ENCODE measurements around the gene BSG.

Gene BSG

DNA sequence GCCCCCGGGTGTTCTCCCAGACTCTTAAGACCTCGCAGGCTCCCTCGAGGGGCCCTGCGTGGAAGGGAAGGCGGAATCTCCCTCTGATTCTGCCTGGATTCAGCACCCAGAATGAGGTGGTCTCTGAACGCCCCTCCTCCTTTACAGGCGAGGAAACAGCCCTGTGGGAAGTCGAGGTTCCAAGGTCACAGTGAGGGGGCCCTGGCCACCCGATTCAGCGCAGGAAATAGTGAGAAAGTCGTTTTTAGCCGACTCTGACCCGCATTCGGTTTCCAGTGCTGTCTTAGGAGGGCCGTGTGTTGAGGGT lies 1.1 kb downstream of the BSG start:
- peak overlapping the region; percentile 77 for H3K4me3 Mint-ChIP-seq
- H3K36me3 Mint-ChIP-seq = peaks cover 5% of the 10 kb centered on the region
- DNase-seq (ENCODE audit: low spot score in 2 of 2) (no peak), ATAC-seq (ENCODE audit: low read depth) (no peak)
- peaks cover 27% of the 10 kb centered on the region for H3K4me1 Mint-ChIP-seq
- no peaks in the 10 kb centered on the region for H3K9me3 Mint-ChIP-seq
- no peaks in the 10 kb centered on the region for H3K27me3 Mint-ChIP-seq
- H3K27ac Mint-ChIP-seq = no peak overlapping the region

DNA sequence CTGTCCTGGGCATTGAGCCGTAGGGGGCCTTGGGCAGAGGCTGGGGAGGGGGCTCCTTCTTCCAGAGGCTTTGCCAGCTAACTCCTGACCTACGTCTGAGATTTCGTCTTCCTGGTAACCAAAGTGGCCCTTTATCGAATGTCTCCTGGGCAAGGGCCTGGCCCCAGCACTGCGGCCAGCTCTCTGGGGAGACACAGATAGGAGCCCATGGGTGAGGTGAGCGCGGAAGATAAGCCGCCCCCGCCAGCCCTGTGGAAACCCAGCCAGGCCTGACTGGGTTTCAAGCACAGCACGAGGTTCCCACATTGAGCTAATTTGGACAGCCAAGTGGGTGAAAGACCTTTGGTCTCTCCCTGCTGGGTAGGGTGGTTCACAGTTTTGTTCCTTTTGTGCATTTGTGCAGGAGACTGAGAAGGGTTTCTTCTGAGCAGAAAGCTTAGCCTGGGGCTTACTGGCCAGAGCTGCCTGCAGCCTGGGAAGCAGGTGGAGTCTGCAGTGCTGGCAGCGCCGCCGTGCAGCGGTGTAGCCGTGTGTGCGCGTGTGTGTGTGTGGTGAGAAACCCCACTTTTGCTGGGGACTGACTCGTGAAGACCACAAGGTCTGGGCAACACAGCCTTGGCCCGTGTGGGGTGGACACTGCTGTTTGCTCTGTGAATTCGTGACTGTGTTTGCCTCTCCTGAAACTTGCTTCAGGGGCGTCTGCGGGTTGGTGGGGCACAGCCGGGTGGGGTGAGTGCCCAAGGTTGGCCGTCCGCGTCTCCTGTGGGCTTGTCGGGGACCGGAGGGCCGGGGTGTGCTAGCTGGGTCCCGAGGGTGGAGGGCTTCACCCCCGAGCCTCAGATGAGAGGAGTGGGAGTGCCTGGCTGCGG lies 2.5 kb downstream of the BSG start:
- Mint-ChIP-seq H3K27me3 (no peaks in the 10 kb centered on the region), H3K27ac (peak overlapping the region; percentile 18), H3K4me1 (peaks cover 26% of the 10 kb centered on the region), H3K4me3 (peak overlapping the region; percentile 73), H3K36me3 (peaks cover 5% of the 10 kb centered on the region), H3K9me3 (no peaks in the 10 kb centered on the region)
- no peak for ATAC-seq (ENCODE audit: low read depth)
- DNase-seq (ENCODE audit: low spot score in 2 of 2) = peak in 1 of 2 donors; percentile 34

DNA sequence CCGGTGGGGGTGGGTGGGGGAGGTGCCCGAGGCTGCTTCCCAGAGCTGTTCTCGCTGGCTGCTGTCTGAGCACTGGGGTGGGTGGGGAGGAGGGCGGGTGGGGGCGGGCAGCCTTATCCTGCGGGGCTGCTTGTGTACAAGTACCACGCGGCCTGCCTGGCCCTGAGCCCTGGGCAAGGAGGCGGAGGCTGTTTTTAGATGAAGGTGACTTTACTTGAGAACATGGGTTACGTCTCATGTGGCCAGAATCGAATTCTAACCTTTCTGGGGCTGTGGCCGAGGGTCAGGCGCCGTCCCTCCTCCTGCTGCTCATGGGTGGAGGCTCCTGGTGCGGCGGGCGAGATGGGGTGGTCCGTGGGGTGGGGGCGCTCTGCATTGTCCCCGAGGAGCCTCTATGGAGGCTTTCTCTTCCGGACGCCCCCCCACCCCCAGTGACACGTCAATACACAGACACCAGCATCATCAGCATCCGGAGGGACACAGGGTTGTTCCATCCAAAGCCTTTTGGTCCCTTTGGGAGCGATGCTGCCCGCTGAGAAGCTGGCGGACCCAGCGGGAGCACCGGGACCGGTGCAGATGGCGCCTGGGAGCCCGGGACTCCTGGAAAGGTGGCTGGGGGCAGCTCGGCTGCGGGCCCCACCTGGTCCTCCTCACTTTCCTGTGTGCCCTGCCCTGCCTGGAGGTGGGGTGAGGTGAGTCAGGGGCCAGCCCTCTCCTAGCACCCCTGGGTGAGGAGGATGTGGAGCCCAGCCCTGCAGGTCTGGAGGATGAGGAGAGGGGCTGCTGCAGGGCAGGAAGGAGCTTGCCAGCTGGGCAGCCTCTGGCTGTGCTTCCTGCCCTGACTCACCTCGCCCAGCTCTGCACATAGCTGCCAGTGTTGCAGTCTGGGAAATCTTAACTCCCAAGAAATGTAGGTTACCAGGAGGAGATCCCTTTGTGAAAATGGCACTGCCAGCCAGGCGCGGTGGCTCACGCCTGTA lies 3.4 kb downstream of the BSG start:
- Mint-ChIP-seq H3K4me1 (peaks cover 27% of the 10 kb centered on the region), H3K36me3 (peaks cover 6% of the 10 kb centered on the region), H3K9me3 (no peaks in the 10 kb centered on the region), H3K27ac (no peak overlapping the region), H3K4me3 (peak overlapping the region; percentile 8), H3K27me3 (no peaks in the 10 kb centered on the region)
- DNase-seq (ENCODE audit: low spot score in 2 of 2) (no peak), ATAC-seq (ENCODE audit: low read depth) (no peak)

GRCh38 chr19:576768-577438 lies 4.5 kb downstream of the BSG start:
- no peak for DNase-seq (ENCODE audit: low spot score in 2 of 2)
- ATAC-seq (ENCODE audit: low read depth) = no peak
- Mint-ChIP-seq H3K4me1 (peaks cover 22% of the 10 kb centered on the region), H3K27ac (no peak overlapping the region), H3K27me3 (no peaks in the 10 kb centered on the region), H3K36me3 (peaks cover 6% of the 10 kb centered on the region), H3K9me3 (no peaks in the 10 kb centered on the region), H3K4me3 (no peak overlapping the region)

DNA sequence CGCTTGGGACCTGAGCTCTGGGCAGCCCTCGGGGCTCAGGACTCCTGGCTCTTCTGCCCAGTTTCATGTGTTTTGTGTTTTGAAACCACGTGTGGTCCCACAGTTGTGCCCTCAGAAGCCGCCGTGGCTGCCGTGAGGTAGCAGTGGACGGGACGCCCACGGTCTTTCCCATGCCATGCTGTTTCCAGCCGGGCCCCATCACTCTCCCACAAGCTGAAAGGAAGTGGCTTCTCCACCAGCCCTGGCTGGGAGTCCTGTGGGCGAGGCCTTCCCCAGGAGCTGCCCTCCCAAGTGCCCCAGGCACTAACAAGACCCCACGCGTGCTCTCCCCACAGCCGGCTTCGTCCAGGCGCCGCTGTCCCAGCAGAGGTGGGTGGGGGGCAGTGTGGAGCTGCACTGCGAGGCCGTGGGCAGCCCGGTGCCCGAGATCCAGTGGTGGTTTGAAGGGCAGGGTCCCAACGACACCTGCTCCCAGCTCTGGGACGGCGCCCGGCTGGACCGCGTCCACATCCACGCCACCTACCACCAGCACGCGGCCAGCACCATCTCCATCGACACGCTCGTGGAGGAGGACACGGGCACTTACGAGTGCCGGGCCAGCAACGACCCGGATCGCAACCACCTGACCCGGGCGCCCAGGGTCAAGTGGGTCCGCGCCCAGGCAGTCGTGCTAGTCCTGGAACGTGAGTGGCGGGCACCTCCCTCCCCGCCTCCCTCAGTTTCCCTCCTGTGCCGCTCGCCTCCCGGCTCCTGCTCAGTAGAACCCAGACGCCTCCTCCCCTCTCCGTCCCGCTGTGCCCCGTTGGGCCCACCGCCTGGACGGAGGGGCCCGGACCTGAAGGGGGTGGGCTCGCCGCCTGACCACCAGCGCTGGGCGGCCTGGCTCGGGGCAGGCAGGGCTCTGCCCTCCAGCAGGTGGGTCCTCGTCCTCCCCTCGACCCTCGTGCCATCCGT lies 5.3 kb downstream of the BSG start:
- Mint-ChIP-seq H3K9me3 (no peaks in the 10 kb centered on the region), H3K4me3 (no peak overlapping the region), H3K27ac (no peak overlapping the region), H3K4me1 (peaks cover 20% of the 10 kb centered on the region), H3K27me3 (no peaks in the 10 kb centered on the region), H3K36me3 (peaks cover 4% of the 10 kb centered on the region)
- ATAC-seq (ENCODE audit: low read depth) (no peak), DNase-seq (ENCODE audit: low spot score in 2 of 2) (no peak)

GRCh38 chr19:579111-579841 lies 6.9 kb downstream of the BSG start:
- Mint-ChIP-seq H3K4me1 (peaks cover 16% of the 10 kb centered on the region), H3K27ac (no peak overlapping the region), H3K36me3 (peaks cover 9% of the 10 kb centered on the region), H3K4me3 (no peak overlapping the region), H3K27me3 (peaks cover 1% of the 10 kb centered on the region), H3K9me3 (no peaks in the 10 kb centered on the region)
- ATAC-seq (ENCODE audit: low read depth) (no peak), DNase-seq (ENCODE audit: low spot score in 2 of 2) (no peak)

- H3K27me3 Mint-ChIP-seq = peaks cover 1% of the 10 kb centered on the region
- H3K36me3 Mint-ChIP-seq = peaks cover 9% of the 10 kb centered on the region
- ATAC-seq (ENCODE audit: low read depth) (no peak), DNase-seq (ENCODE audit: low spot score in 2 of 2) (peak in 1 of 2 donors; percentile 9)
- no peaks in the 10 kb centered on the region for H3K9me3 Mint-ChIP-seq
- H3K4me3 Mint-ChIP-seq = no peak overlapping the region
- no peak overlapping the region for H3K27ac Mint-ChIP-seq
- H3K4me1 Mint-ChIP-seq = peaks cover 13% of the 10 kb centered on the region
Measured at GRCh38 chr19:579842-580155, 7.4 kb downstream of the BSG start.

DNA sequence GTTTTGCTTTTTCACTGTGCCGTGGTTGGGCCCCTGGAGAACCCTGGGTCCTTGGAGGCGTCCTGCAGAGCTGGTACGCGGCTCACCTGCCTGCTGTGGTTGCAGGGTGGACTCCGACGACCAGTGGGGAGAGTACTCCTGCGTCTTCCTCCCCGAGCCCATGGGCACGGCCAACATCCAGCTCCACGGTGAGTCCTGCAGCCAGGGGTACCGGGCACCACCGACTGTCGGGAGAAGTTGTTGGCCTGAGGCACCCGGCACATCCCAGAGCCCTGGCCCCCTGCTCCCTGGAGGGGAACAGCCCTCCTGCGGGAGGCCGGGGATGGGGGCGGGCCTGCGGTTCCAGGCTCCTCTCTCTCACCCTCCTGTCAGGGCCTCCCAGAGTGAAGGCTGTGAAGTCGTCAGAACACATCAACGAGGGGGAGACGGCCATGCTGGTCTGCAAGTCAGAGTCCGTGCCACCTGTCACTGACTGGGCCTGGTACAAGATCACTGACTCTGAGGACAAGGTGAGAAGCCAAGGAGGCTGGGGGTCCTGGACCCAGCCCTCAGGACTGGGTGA lies 8.0 kb downstream of the BSG start:
- Mint-ChIP-seq H3K9me3 (no peaks in the 10 kb centered on the region), H3K27me3 (peaks cover 1% of the 10 kb centered on the region), H3K4me1 (peaks cover 9% of the 10 kb centered on the region), H3K27ac (no peak overlapping the region), H3K4me3 (no peak overlapping the region), H3K36me3 (peaks cover 9% of the 10 kb centered on the region)
- ATAC-seq (ENCODE audit: low read depth) (no peak), DNase-seq (ENCODE audit: low spot score in 2 of 2) (peak in 1 of 2 donors; percentile 11)

GRCh38 chr19:581399-582111 lies 9.2 kb downstream of the BSG start:
- Mint-ChIP-seq H3K27ac (no peak overlapping the region), H3K27me3 (peaks cover 1% of the 10 kb centered on the region), H3K4me3 (no peak overlapping the region), H3K36me3 (peaks cover 9% of the 10 kb centered on the region), H3K4me1 (peaks cover 6% of the 10 kb centered on the region), H3K9me3 (no peaks in the 10 kb centered on the region)
- DNase-seq (ENCODE audit: low spot score in 2 of 2) (peak in 1 of 2 donors; percentile 10), ATAC-seq (ENCODE audit: low read depth) (no peak)

DNA sequence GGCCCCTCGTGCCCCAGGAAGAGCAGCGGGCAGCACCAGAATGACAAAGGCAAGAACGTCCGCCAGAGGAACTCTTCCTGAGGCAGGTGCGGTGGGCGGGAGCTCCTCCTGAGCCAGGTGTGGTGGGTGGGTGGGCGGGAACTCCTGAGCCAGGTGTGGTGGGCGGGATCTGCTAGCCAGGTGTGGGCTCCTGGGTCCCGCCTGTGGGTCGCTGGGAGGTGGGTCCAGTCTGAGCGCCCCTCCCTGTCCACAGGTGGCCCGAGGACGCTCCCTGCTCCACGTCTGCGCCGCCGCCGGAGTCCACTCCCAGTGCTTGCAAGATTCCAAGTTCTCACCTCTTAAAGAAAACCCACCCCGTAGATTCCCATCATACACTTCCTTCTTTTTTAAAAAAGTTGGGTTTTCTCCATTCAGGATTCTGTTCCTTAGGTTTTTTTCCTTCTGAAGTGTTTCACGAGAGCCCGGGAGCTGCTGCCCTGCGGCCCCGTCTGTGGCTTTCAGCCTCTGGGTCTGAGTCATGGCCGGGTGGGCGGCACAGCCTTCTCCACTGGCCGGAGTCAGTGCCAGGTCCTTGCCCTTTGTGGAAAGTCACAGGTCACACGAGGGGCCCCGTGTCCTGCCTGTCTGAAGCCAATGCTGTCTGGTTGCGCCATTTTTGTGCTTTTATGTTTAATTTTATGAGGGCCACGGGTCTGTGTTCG lies 10.3 kb downstream of the BSG start:
- Mint-ChIP-seq H3K27me3 (peaks cover 1% of the 10 kb centered on the region), H3K4me3 (no peak overlapping the region), H3K36me3 (peaks cover 7% of the 10 kb centered on the region), H3K9me3 (no peaks in the 10 kb centered on the region), H3K27ac (no peak overlapping the region), H3K4me1 (peaks cover 2% of the 10 kb centered on the region)
- DNase-seq (ENCODE audit: low spot score in 2 of 2) (no peak), ATAC-seq (ENCODE audit: low read depth) (no peak)

DNA sequence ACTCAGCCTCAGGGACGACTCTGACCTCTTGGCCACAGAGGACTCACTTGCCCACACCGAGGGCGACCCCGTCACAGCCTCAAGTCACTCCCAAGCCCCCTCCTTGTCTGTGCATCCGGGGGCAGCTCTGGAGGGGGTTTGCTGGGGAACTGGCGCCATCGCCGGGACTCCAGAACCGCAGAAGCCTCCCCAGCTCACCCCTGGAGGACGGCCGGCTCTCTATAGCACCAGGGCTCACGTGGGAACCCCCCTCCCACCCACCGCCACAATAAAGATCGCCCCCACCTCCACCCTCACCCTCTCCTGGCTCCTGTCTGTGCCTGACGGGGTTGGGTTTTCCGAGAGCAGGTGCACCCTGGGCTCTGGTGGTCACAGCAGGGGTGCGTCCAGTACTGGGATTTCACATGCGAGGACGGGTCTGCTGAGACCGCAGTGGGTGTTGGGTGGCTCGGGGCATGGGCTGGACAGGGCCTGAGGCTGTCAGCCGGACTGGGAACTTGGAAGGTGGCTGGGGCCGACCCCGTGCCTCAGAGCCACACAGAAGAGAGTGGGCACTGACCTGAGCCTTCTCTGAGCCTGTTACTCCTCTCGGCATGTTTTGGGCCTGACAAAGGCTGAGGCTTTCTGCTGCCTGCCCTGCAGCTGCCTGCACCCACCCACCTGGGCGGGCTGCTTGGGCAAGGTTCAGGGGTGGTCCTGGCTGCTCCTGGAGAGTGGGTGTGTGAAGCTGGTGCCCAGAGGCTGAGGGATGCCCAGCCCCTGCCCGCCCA lies 11.0 kb downstream of the BSG start:
- no peak for ATAC-seq (ENCODE audit: low read depth)
- peaks cover 6% of the 10 kb centered on the region for H3K36me3 Mint-ChIP-seq
- H3K27me3 Mint-ChIP-seq = peaks cover 1% of the 10 kb centered on the region
- H3K4me3 Mint-ChIP-seq = no peak overlapping the region
- no peaks in the 10 kb centered on the region for H3K9me3 Mint-ChIP-seq
- no peak overlapping the region for H3K27ac Mint-ChIP-seq
- DNase-seq (ENCODE audit: low spot score in 2 of 2) = no peak
- peaks cover 2% of the 10 kb centered on the region for H3K4me1 Mint-ChIP-seq

Data from memory B cell (primary cell).